LNCaP clone FGC (cell line): ENCODE results near the gene ATRAID.

Experiments used
- DNase-seq: peaks from one replicate; pipeline ENCODE4 v3.0.0-alpha.2; 2011; ENCODE audit warnings: low read depth
- H3K4me3 ChIP-seq: 2 replicates; pipeline ENCODE4 v1.5.1; 2011; ENCODE audit warnings: mild to moderate bottlenecking, low read depth, low read length, control low read depth
- TF ChIP-seq, protein P1 (sequence below): IDR thresholded peaks from 2 replicates; pipeline ENCODE4 v1.5.1; 2012; ENCODE audit warnings: mild to moderate bottlenecking; ENCODE audit not compliant: control insufficient read depth, insufficient read depth; ENCODE audit errors: extremely low read depth

Gene ATRAID

GRCh38 chr2:27198627-27199026, 13.2 kb upstream of the ATRAID start:
- DNase-seq, result no peak
- H3K4me3 ChIP-seq, result no peak overlapping the region
- TF ChIP-seq, protein P1, sequence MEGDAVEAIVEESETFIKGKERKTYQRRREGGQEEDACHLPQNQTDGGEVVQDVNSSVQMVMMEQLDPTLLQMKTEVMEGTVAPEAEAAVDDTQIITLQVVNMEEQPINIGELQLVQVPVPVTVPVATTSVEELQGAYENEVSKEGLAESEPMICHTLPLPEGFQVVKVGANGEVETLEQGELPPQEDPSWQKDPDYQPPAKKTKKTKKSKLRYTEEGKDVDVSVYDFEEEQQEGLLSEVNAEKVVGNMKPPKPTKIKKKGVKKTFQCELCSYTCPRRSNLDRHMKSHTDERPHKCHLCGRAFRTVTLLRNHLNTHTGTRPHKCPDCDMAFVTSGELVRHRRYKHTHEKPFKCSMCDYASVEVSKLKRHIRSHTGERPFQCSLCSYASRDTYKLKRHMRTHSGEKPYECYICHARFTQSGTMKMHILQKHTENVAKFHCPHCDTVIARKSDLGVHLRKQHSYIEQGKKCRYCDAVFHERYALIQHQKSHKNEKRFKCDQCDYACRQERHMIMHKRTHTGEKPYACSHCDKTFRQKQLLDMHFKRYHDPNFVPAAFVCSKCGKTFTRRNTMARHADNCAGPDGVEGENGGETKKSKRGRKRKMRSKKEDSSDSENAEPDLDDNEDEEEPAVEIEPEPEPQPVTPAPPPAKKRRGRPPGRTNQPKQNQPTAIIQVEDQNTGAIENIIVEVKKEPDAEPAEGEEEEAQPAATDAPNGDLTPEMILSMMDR, result no peak

DNA sequence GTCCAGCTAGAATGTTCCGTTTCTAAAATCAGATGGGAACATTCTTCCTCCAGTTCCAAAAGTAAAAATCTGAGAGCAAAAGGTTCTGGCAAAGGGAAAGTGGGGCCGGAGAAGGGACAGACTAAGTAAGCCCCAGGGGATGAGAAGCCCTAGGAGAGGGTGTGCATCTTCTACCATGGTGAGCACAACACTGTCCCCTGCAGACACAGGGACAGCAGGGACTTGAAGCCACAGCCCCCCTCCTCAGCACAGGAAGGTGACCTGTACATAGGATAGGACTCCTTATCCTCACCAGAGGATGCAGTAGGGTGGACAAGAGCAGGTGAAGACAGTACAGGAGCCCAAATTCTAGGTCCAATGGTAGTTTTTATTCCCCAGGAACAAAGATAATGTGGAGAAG, 12.6 kb upstream of the ATRAID start:
- TF ChIP-seq, protein P1, result no peak
- DNase-seq, result no peak
- no peak overlapping the region for H3K4me3 ChIP-seq

GRCh38 chr2:27201675-27202074, 10.2 kb upstream of the ATRAID start:
- H3K4me3 ChIP-seq, result no peak overlapping the region
- no peak for DNase-seq
- TF ChIP-seq, protein P1, result no peak

DNA sequence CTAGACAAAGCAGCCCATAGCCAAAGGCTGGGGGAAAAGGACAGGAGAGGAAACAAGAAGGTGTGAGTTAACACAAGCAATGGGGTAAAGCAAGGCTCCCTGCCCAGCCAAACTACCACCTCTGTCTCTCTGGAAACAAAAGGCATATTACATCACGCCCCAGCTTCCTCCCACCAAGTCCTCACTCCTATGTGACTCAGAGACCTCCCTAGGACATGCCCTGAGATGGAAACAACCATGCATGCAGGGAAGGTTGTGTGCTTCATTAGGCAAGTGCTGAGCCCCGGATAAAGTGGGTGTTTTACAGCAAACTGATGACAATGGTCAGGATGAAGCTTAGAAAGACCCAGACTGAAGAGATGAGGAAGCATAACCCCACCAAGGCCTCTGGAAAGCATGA, 9.0 kb upstream of the ATRAID start:
- no peak for DNase-seq
- TF ChIP-seq, protein P1, result no peak
- no peak overlapping the region for H3K4me3 ChIP-seq

DNA sequence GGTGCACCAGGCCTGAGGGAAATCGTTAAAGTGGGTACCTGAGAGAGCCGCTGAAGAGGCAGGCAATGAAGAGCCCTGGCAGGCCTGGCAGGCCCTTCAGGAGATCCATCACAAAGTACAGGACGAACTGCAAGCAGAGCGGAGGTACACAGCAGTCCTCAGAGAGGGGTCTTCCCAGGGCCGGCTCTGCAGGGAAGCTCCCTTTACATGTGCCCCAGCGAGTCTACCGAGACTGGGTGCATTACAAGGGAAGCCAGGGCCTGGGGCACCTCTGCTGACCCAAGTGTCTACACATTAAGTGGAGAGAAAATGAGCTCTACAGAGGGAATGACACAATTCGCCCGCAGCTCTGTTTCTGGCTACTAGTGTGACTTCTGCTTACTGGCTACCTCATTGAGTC, 8.1 kb upstream of the ATRAID start:
- no peak overlapping the region for H3K4me3 ChIP-seq
- no peak for DNase-seq
- TF ChIP-seq, protein P1, result no peak

- DNase-seq, result no peak
- no peak overlapping the region for H3K4me3 ChIP-seq
- TF ChIP-seq, protein P1, result no peak
These were observed 7.3 kb upstream of the ATRAID start for GRCh38 chr2:27204566-27204965.

- DNase-seq, result no peak
- TF ChIP-seq, protein P1, result no peak
- H3K4me3 ChIP-seq, result no peak overlapping the region
These were observed 6.6 kb upstream of the ATRAID start for GRCh38 chr2:27205206-27205605.
